ACHN (cell line): ENCODE data around the gene DUS1L.

ENCODE experiments used
- DNase-seq: peaks from one replicate; pipeline ENCODE4 v3.0.0-alpha.2; 2015
- in situ Hi-C: cut with HindIII; loops from 2 replicates; pipeline ENCODE4 v1.10.0; 2017; ENCODE audit warnings: low sequenced_read_pairs, low pct_ligation_motif_present, low pct_unique_long_range_greater_than_20kb

DUS1L gene

GRCh38 chr17:82090549-82091263 is 25.1 kb upstream of the DUS1L start:
- DNase-seq, result no peak
- in situ Hi-C loops, result no loop called here

- no peak for DNase-seq
- in situ Hi-C loops, result no loop called here
Observed at GRCh38 chr17:82089723-82090548, 24.3 kb upstream of the DUS1L start.

GRCh38 chr17:82088838-82089722 is 23.5 kb upstream of the DUS1L start:
- in situ Hi-C loops, result no loop called here
- no peak for DNase-seq

DNA sequence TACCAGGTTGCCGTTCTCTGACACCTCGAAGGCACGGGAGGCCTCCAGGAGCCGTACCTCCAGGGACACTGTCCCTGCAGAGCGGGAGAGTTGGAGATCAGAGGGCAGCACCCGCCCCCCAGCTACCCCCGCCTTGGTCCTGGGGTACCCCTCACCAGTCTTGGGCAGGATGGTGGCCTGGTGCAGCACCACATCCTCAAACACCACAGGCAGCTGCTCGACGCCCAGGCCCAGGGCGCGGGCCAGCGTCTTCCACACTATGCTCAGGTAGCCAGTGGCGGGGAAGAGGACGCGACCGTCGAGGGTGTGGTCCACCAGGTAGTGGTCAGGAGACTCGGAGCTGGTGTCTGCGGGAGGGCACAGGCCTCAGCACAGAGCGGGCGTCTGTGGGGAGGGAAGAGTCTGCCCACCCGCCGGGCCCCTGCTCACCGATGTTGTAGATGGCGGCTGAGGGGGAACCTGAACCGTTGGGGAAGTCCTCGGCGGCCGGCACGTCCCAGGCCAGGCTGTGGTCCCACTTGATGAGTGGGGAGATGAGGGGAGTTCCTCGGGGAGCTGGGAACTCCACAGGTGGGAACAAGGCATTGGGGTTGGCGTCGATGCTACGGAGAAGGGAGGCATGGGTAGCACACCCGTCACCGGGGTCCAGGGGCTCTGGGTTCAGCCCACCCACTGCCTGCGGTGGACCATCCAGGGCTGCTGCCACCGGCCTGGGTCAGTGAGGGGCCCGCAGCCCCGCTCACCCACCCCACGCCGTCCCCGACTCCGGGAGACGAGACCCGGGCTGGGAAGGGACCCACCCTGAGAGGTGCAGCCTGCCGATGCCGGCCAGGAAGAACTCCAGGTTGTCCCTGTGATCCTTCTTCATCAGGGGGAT is 22.6 kb upstream of the DUS1L start:
- DNase-seq, result no peak
- in situ Hi-C loops, result no loop called here

- in situ Hi-C loops, result no loop called here
- DNase-seq, result no peak
Observed at GRCh38 chr17:82086941-82087906, 21.6 kb upstream of the DUS1L start.

DNA sequence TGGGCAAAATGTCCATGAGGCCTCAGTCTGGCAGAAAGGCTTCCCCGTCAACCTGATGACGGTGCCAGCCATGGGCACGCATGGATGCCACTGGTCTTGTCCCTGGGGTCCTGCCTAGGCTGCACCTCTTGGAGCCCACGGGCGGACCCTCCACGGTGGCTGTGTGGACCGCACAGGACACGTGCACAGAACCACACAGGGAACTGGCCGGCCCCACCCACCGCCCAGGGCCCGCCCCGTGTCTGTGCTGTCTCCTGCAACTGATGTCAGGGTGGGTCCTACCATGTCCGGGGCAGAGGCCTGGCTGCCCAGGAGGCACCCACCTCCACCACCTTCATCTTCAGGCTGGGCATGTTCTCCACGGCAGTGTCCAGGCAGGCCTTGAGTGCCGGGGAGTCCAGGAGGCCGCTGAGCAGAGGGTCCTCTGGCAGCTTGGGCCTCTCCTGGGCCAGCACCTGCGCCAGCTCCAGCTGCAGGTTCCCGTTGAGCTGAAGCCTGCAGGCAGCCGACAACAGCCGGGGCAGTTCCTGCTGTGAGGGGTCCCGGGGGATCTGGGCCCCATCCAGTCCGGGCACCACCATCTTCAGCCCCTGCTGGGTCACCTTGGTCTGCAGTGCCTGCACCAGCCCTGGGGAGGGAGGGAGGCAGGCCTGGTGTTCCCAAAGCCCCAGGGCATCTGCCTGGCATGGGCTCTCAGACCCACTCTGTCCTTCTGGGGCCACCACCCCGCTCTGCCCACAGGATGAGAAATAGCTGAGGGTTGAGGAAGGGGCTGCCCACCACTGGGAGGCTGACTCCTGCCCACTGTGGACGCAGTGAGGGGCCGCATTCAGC is 20.5 kb upstream of the DUS1L start:
- in situ Hi-C loops, result no loop called here
- DNase-seq, result no peak

GRCh38 chr17:82085031-82085861 is 19.6 kb upstream of the DUS1L start:
- in situ Hi-C loops, result no loop called here
- no peak for DNase-seq

GRCh38 chr17:82084373-82085030 is 18.9 kb upstream of the DUS1L start:
- in situ Hi-C loops, result no loop called here
- no peak for DNase-seq

DNA sequence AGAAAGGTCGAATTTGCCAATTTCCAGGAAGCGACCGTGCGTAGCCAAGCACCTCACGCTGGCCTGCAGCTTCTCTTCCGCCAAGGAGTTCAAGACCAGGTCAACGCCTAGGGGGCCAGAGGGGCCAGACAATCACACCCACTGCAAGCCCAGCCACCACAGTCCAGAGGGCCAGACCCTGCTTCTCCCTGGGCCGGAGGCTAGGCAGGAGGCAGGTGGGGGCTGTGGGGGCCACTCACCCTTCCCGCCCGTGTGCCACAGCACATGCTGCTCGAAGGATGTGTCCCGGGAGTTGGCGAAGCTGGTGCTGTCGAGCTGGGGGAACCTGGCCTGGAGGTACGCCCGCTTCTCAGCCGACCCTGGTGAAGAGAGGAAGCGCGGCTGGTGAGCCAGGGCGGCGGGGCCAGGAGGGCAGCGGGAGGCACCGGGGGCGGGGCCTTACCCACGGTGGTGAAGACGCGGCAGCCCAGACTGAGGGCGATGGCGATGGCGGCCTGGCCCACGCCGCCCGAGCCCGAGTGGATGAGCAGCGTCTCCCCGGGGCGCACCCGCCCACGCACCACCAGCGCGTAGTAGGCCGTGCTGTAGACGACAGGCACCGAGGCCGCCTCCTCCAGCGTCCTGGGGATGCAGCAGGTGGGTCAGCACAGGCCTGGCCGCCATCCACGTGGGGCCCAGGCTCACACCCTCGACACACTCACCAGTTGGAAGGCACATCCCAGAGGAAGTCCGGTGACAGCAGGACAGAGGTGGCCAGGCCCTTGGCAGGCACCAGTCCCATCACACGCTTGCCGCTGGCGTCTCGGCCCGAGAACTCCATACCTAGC is 18.1 kb upstream of the DUS1L start:
- in situ Hi-C loops, result no loop called here
- DNase-seq, result no peak

DNA sequence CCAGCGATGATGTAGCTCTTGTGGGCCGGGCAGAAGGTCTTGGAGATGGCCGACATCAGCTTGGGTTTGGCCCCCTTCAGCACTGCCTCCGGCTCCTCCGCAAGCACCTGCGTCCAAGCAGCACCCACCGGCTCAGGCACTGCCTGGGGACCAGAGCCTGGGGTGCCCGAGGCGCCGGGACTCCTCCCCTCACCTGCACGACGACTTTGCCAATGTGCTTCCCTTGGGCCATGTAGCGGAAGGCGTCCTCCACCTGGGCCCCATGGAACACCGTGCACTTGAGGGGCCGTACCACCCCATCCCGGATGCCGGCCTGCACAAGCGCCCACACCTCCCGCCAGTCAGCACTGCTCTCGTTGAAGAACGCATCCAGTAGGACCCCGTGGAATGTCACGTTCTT is 17.4 kb upstream of the DUS1L start:
- in situ Hi-C loops, result no loop called here
- no peak for DNase-seq

DNA sequence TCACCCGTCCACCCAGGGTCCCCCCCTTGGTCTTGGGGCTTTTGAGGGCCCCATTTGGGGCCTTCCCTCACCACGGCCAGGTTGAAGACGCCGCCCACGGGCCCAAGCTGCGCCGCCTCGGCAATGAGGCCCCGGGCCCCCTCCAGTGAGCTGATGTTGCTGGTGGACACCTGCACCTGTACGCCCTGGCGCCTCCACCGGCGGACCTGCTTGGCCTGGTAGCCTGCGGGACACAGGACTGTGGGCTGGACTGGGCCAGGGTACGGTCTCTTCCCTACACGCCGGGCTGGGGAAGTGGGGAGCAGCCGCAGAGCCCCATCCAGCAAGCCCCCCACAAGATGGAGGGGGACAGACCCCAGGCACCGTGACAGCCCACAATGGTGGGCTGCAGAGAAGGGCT is 16.9 kb upstream of the DUS1L start:
- in situ Hi-C loops, result no loop called here

DNA sequence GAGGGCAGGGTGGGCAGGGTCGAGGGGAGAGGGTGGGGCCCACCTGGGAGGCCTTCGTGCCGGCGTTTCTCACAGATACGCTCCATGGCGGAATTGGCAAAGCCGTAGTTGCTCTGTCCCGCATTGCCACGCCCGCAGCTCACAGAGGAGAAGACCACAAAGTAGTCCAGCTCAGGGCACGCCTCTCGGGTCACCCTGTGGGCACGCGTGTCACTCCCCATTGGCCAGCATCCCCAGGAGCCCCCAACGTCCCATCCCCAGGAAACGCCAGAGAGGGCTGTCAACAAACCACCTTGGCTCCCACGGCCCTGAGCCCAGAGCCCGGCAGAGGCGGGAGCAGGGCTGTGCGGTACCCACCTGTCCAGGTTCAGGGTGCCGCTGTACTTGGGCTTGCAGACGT is 16.4 kb upstream of the DUS1L start:
- in situ Hi-C loops, result no loop called here
- DNase-seq, result no peak

More for the DNA sequence above, 16.9 kb upstream of the DUS1L start:
- no peak for DNase-seq

- in situ Hi-C loops, result no loop called here
Observed at GRCh38 chr17:82081546-82081945, 15.9 kb upstream of the DUS1L start.

DNA sequence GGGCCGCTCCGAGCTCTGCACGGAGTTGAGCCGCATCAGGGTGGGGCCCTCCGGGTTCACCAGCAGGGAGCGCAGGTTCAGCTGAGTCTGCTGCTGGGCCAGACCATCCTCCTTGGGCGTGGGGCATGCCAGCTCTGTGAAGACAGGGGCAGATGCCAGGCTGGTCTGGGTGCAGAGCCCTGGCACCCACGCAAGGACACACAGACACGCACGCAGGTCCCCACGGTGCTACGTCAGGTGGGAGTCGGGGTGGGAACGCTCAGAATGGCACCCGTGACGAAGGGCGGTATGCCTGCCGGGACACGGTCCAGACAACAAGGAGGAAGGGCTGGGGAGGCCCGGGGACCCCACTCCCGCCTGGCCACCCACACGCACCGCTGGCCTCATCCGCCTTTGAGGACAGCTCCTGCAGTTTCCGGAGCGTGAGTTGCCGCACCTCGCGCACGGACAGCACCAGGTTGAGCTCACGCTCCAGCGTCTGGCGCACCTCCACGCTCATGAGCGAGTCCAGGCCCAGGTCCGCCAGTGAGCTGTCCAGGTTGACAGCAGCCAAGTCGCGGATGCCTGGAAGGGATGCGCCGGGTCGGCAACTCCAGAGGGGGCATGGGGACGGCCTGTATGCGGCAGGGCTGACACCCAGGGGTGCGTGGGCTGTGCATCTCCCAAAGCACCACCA is 15.3 kb upstream of the DUS1L start:
- no peak for DNase-seq
- in situ Hi-C loops, result no loop called here

More at GRCh38 chr17:82081546-82081945, 15.9 kb upstream of the DUS1L start:
- no peak for DNase-seq
